Liver (tissue), 3 donors: ENCODE measurements around the gene KIF7.

Experiments used
- JUND ChIP-seq, 2 donors: IDR thresholded peaks; 2 replicates each; pipeline ENCODE4 v1.6.1; 2016; ENCODE audit warnings: antibody characterized with exemption in 2 of 2
- RAD21 ChIP-seq, 2 donors: IDR thresholded peaks; 2 replicates each; pipeline ENCODE4 v1.6.1; 2016; ENCODE audit warnings: antibody characterized with exemption in 2 of 2, mild to moderate bottlenecking in 2 of 2
- TF ChIP-seq, protein P1 (sequence below): fragments of 150-350 bp; IDR thresholded peaks from 2 replicates; pipeline ENCODE4 v1.5.1; 2017; ENCODE audit warnings: improper control_type of control experiment, low read depth, low read length; ENCODE audit not compliant: missing input control
- donor health status: healthy.
- donor health status: healthy.

DNA sequence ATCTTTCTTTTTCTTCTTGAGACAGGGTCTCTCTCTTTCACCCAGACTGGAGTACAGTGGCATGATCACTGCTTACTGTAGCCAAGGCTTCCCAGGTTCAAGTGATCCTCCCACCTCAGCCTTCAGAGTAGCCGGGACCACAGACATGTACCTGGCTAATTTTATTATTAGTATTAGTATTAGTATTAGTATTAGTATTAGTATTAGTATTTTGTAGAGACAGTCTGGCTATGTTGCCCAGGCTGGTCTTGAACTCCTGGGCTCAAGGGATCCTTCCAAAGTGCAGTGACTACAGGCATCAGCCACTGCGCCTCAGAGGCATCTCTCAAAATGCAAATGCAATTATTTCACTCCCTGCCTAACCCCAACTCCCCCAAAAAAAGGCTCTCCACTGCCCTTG is 1.7 kb downstream of the KIF7 start:
- TF ChIP-seq, protein P1, sequence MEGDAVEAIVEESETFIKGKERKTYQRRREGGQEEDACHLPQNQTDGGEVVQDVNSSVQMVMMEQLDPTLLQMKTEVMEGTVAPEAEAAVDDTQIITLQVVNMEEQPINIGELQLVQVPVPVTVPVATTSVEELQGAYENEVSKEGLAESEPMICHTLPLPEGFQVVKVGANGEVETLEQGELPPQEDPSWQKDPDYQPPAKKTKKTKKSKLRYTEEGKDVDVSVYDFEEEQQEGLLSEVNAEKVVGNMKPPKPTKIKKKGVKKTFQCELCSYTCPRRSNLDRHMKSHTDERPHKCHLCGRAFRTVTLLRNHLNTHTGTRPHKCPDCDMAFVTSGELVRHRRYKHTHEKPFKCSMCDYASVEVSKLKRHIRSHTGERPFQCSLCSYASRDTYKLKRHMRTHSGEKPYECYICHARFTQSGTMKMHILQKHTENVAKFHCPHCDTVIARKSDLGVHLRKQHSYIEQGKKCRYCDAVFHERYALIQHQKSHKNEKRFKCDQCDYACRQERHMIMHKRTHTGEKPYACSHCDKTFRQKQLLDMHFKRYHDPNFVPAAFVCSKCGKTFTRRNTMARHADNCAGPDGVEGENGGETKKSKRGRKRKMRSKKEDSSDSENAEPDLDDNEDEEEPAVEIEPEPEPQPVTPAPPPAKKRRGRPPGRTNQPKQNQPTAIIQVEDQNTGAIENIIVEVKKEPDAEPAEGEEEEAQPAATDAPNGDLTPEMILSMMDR: no peak
- TF ChIP-seq RAD21 (IDR thresholded peaks at IDR 0.05) (no peak), JUND (IDR thresholded peaks at IDR 0.05) (no peak)
